ENCODE data around the gene CELSR1.

- TF ChIP-seq POLR2A (IDR thresholded peaks at IDR 0.05; ENCODE audit: low read depth, low read length) (no peak), POLR2AphosphoS5 (IDR thresholded peaks at IDR 0.05; ENCODE audit: low read depth, low read length) (no peak), TAF1 (IDR thresholded peaks at IDR 0.05; ENCODE audit: borderline replicate concordance, low read depth, low read length) (no peak)
Observed at GRCh38 chr22:46536537-46537224, 739 bp downstream of the CELSR1 start.

Measured in GM12892 (cell line).